Fibroblast of mammary gland (primary cell): Measurements from ENCODE around the gene DKK3.

Experiments
- DNase-seq: peaks from one replicate; pipeline ENCODE4 v3.0.0-alpha.2; 2010; ENCODE audit warnings: low read depth
- H3K4me3 ChIP-seq: 2 replicates; pipeline ENCODE4 v1.5.1; 2011; ENCODE audit warnings: low read depth, mild to moderate bottlenecking, low read length, moderate library complexity; ENCODE audit not compliant: control insufficient read depth
- TF ChIP-seq, protein P1 (sequence below): conservative IDR thresholded peaks from 2 replicates; pipeline ENCODE4 v1.5.1; 2011; ENCODE audit warnings: low read depth, low read length, inconsistent platforms; ENCODE audit not compliant: control insufficient read depth, insufficient read depth

Gene DKK3

DNA sequence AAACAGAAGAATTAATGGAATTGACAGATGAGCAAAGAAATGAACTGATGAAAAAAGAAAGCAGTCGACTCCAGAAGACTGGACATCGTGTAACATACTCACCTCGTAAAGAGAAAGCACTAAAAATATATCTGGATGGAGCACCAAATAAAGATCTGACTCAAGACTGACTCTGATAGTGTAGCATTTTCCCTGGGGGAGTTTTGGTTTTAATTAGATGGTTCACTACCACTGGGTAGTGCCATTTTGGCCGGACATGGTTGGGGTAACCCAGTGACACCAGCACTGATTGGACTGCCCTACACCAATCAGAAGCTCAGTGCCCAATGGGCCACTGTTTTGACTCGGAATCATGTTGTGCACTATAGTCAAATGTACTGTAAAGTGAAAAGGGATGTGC, 52.4 kb downstream of the DKK3 start:
- no peak for DNase-seq
- TF ChIP-seq, protein P1, sequence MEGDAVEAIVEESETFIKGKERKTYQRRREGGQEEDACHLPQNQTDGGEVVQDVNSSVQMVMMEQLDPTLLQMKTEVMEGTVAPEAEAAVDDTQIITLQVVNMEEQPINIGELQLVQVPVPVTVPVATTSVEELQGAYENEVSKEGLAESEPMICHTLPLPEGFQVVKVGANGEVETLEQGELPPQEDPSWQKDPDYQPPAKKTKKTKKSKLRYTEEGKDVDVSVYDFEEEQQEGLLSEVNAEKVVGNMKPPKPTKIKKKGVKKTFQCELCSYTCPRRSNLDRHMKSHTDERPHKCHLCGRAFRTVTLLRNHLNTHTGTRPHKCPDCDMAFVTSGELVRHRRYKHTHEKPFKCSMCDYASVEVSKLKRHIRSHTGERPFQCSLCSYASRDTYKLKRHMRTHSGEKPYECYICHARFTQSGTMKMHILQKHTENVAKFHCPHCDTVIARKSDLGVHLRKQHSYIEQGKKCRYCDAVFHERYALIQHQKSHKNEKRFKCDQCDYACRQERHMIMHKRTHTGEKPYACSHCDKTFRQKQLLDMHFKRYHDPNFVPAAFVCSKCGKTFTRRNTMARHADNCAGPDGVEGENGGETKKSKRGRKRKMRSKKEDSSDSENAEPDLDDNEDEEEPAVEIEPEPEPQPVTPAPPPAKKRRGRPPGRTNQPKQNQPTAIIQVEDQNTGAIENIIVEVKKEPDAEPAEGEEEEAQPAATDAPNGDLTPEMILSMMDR = no peak

DNA sequence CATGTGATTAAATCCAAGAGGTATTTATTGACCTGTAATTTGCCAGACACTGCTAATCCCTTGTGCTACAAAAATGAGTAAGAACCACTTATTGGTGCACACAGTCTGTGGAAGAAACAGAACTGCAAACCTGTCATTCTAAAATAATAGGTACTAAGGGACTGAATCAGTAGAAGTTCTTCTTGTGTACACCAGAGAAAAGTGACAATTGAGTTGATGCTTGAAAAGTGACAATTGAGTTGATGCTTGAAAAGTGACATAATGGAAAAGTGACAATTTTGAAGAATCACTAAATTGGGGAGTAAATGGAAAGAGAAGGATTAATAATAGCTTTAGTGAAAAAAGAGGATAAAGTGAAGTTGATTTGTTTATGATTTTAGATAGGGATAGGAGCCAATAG, 56.4 kb downstream of the DKK3 start:
- no peak for DNase-seq
- TF ChIP-seq, protein P1 = no peak
- no peak overlapping the region for H3K4me3 ChIP-seq

More for the DNA sequence above, 52.4 kb downstream of the DKK3 start:
- H3K4me3 ChIP-seq = no peak overlapping the region

DNA sequence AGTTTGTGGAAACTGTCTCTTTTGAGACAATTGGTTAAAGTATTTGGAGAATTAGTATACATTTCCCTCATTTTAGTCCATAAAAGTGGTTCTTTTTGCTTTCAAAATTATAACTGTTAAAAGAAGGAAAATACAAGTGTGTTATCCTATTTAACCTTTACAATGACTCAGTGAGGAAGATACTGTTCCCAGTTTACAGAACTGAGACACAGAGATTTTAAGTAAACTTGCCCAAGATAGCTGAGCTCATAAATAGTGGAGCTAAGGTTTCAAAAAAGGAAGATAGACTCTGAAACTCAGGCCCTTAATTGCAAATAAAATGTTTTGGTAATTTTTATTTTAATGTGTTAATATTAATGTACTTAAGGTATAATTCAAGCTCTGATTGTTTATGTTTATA, 58.9 kb downstream of the DKK3 start:
- no peak overlapping the region for H3K4me3 ChIP-seq
- no peak for DNase-seq
- TF ChIP-seq, protein P1 = no peak

DNA sequence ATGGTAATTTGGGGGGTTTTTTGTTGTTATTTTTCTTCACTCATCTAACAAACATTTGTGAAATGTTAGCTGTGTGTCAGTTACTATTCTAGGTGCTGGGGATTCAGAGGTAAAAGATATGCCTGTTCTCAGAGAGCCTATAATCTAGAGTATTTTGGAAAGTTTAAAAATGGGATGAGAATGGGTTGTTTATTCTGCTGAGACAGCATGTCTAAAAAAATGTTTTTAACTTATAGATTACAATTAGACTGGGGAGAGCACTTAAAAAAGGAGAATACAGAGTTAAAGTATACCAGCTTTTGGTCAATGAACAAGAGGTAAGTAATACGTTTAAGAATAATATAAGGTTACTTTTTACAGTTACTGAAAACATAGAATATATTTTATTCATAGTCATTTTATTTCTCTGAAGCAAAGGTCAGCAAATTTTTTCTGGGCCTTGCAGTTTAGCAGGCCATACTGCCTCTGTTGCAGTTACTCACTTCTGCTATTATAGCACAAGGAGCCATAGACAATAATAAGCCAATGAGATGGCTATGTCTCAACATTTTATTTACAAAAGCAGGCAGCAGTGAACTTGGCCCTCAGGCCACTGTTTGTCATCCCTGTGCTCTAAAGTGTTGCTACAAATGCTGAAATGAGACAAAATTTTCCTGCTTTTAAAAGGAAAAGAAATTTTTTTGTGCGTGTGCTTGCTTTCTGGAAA, 60.0 kb downstream of the DKK3 start:
- no peak for DNase-seq
- no peak overlapping the region for H3K4me3 ChIP-seq
- TF ChIP-seq, protein P1 = no peak

DNA sequence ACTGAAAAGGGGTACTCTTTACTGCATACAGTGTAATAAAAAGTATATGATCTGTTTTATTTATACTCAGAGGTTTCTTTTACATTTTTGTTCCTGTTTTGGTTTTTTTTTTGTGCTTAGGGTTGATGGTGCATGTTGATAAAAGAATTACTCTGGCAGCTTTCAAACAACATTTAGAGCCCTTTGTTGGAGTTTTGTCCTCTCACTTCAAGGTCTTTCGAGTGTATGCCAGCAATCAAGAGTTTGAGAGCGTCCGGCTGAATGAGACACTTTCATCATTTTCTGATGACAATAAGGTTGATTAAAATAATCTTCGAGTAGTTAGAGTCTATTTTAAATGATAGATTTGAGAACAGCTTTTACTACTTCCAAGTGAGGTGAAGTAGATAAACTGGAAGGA, 60.6 kb downstream of the DKK3 start:
- TF ChIP-seq, protein P1 = no peak
- H3K4me3 ChIP-seq = no peak overlapping the region
- DNase-seq = no peak

DNA sequence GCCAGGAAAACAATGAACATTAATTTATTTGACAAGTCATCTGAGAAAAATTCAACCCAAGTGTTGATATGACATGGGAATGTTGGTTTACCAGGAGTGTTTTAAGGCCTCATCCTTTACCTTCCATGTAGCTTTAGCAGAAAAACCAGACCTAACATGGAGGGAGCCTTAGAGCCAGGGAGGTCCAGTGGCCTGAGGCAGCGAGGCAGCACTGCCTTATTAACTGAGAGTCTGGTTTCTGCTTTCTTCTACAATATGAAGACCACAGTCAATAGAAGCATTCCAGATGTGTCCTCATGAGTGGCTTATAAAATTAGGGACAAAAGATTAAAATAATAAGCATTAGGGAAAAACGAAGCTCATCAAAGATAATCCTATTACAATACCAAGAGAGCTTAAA, 61.5 kb downstream of the DKK3 start:
- TF ChIP-seq, protein P1 = no peak

More for the DNA sequence above, 61.5 kb downstream of the DKK3 start:
- H3K4me3 ChIP-seq = no peak overlapping the region
- DNase-seq = no peak
